Stomach (tissue), 4 donors: ENCODE data around the gene ANXA8.

Experiments used
- POLR2A ChIP-seq, 4 donors: fragments of 450-650 bp; IDR thresholded peaks; one replicate each; pipeline ENCODE4 v1.6.1; 2016; ENCODE audit warnings: antibody characterized with exemption in 4 of 4, control low read depth in 2 of 4, mild to moderate bottlenecking in 1 of 4, moderate library complexity in 1 of 4
- POLR2AphosphoS5 ChIP-seq, 3 donors: sonication (generic); formaldehyde crosslinking; IDR thresholded peaks; one replicate each; pipeline ENCODE4 v1.6.1; 2016; ENCODE audit warnings: antibody characterized with exemption in 3 of 3
- TF ChIP-seq, protein P1 (sequence below), 7 experiments: fragments of 450-650 bp in 4 of 7; fragments of 200-600 bp in 3 of 7; sonication (generic) in 3 of 7; IDR thresholded peaks; one replicate each; pipeline ENCODE4 v1.5.1; 2016 to 2019; ENCODE audit warnings: antibody characterized with exemption in 7 of 7, control low read depth in 2 of 7, mild to moderate bottlenecking in 1 of 7

- TF ChIP-seq, protein P1, sequence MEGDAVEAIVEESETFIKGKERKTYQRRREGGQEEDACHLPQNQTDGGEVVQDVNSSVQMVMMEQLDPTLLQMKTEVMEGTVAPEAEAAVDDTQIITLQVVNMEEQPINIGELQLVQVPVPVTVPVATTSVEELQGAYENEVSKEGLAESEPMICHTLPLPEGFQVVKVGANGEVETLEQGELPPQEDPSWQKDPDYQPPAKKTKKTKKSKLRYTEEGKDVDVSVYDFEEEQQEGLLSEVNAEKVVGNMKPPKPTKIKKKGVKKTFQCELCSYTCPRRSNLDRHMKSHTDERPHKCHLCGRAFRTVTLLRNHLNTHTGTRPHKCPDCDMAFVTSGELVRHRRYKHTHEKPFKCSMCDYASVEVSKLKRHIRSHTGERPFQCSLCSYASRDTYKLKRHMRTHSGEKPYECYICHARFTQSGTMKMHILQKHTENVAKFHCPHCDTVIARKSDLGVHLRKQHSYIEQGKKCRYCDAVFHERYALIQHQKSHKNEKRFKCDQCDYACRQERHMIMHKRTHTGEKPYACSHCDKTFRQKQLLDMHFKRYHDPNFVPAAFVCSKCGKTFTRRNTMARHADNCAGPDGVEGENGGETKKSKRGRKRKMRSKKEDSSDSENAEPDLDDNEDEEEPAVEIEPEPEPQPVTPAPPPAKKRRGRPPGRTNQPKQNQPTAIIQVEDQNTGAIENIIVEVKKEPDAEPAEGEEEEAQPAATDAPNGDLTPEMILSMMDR (IDR thresholded peaks at IDR 0.05) = peak in 3 of 7 experiments; percentile 47 to 52 (median 49)
- TF ChIP-seq POLR2A (IDR thresholded peaks at IDR 0.05) (no peak), POLR2AphosphoS5 (IDR thresholded peaks at IDR 0.05) (peak in 1 of 3 donors; percentile 47)
These were observed 44.9 kb downstream of the ANXA8 start for GRCh38 chr10:47438857-47439474.
